ENCODE measurements around the gene SPANXN5. TPM values are rescaled to one million over a fixed set of nuclear protein-coding genes. Genes with fewer than 3 reads are reported as not detected.
"Not testable (repeated sequence)": the region's sequence is repeated elsewhere in the genome, so short reads cannot be mapped to it uniquely, and the experiment has no call there.

Gene SPANXN5
- total RNA-seq (not detected), polyA plus RNA-seq (ENCODE audit: insufficient read length in 2 of 2) (not detected)
- long read RNA-seq, donor 1: 0 reads
- long read RNA-seq, donor 2: 0 reads
- long read RNA-seq, donor 3: 0 reads
- long read RNA-seq, donor 4: 0 reads

- H3K9me3 ChIP-seq (ENCODE audit: control insufficient read depth, insufficient read depth, low read length); H3K27me3 ChIP-seq (ENCODE audit: control insufficient read depth, insufficient read depth, low read length); H3K4me1 ChIP-seq (ENCODE audit: control insufficient read depth, insufficient read depth, low read length); H3K27ac ChIP-seq (ENCODE audit: low read depth, low read length); H3K36me3 ChIP-seq (ENCODE audit: control insufficient read depth, insufficient read depth, low read length); H3K4me3 ChIP-seq (ENCODE audit: low read depth, low read length); DNase-seq (ENCODE audit: low read depth in 4 of 6, low spot score in 6 of 6): not testable (repeated sequence)
- WGBS (ENCODE audit: insufficient coverage): no CpG with 5 or more reads among the region's 2 CpGs
Measured at GRCh38 chrX:52797327-52797726, at the start of gene SPANXN5. Gene SPANXN5 (minus strand): TSS chrX:52797427. CDS start chrX:52797348, 79 bp downstream.

GRCh38 chrX:52843619-52844018 lies 46.4 kb upstream of the SPANXN5 start:
- not testable (repeated sequence) for H3K4me3 ChIP-seq (ENCODE audit: low read depth, low read length); DNase-seq (ENCODE audit: low read depth in 4 of 6, low spot score in 6 of 6); H3K27me3 ChIP-seq (ENCODE audit: control insufficient read depth, insufficient read depth, low read length); H3K9me3 ChIP-seq (ENCODE audit: control insufficient read depth, insufficient read depth, low read length); H3K4me1 ChIP-seq (ENCODE audit: control insufficient read depth, insufficient read depth, low read length); H3K36me3 ChIP-seq (ENCODE audit: control insufficient read depth, insufficient read depth, low read length); H3K27ac ChIP-seq (ENCODE audit: low read depth, low read length)
- no CpG with 5 or more reads among the region's 3 CpGs for WGBS (ENCODE audit: insufficient coverage)

- DNase-seq (ENCODE audit: low read depth in 4 of 6, low spot score in 6 of 6): no peak
- H3K27me3 ChIP-seq (ENCODE audit: control insufficient read depth, insufficient read depth, low read length): peaks cover 8% of the 10 kb centered on the region
- no CpG with 5 or more reads among the region's 2 CpGs for WGBS (ENCODE audit: insufficient coverage)
Measured at GRCh38 chrX:52839137-52839536, 41.9 kb upstream of the SPANXN5 start.

GRCh38 chrX:52830551-52830950 lies 33.3 kb upstream of the SPANXN5 start:
- no peaks in the 10 kb centered on the region for H3K9me3 ChIP-seq (ENCODE audit: control insufficient read depth, insufficient read depth, low read length)
- DNase-seq (ENCODE audit: low read depth in 4 of 6, low spot score in 6 of 6): no peak
- H3K27me3 ChIP-seq (ENCODE audit: control insufficient read depth, insufficient read depth, low read length): peaks cover 12% of the 10 kb centered on the region
- H3K4me1 ChIP-seq (ENCODE audit: control insufficient read depth, insufficient read depth, low read length): no peaks in the 10 kb centered on the region
- 47% methylated on average over 3 of the region's 3 CpGs for WGBS (ENCODE audit: insufficient coverage)
- H3K4me3 ChIP-seq (ENCODE audit: low read depth, low read length): no peak overlapping the region
- H3K27ac ChIP-seq (ENCODE audit: low read depth, low read length): no peak overlapping the region
- no peaks in the 10 kb centered on the region for H3K36me3 ChIP-seq (ENCODE audit: control insufficient read depth, insufficient read depth, low read length)

More at GRCh38 chrX:52839137-52839536, 41.9 kb upstream of the SPANXN5 start:
- Histone ChIP-seq H3K27ac (ENCODE audit: low read depth, low read length) (no peak overlapping the region), H3K36me3 (ENCODE audit: control insufficient read depth, insufficient read depth, low read length) (no peaks in the 10 kb centered on the region), H3K4me1 (ENCODE audit: control insufficient read depth, insufficient read depth, low read length) (no peaks in the 10 kb centered on the region), H3K4me3 (ENCODE audit: low read depth, low read length) (no peak overlapping the region), H3K9me3 (ENCODE audit: control insufficient read depth, insufficient read depth, low read length) (no peaks in the 10 kb centered on the region)

GRCh38 chrX:52824608-52825007 lies 27.4 kb upstream of the SPANXN5 start:
- Histone ChIP-seq H3K4me1 (ENCODE audit: control insufficient read depth, insufficient read depth, low read length) (no peaks in the 10 kb centered on the region), H3K27ac (ENCODE audit: low read depth, low read length) (no peak overlapping the region), H3K27me3 (ENCODE audit: control insufficient read depth, insufficient read depth, low read length) (peaks cover 6% of the 10 kb centered on the region), H3K4me3 (ENCODE audit: low read depth, low read length) (no peak overlapping the region), H3K9me3 (ENCODE audit: control insufficient read depth, insufficient read depth, low read length) (no peaks in the 10 kb centered on the region), H3K36me3 (ENCODE audit: control insufficient read depth, insufficient read depth, low read length) (no peaks in the 10 kb centered on the region)
- DNase-seq (ENCODE audit: low read depth in 4 of 6, low spot score in 6 of 6): no peak
- no CpG with 5 or more reads among the region's 2 CpGs for WGBS (ENCODE audit: insufficient coverage)

- Histone ChIP-seq H3K27ac (ENCODE audit: low read depth, low read length) (no peak overlapping the region), H3K36me3 (ENCODE audit: control insufficient read depth, insufficient read depth, low read length) (no peaks in the 10 kb centered on the region), H3K4me3 (ENCODE audit: low read depth, low read length) (no peak overlapping the region), H3K9me3 (ENCODE audit: control insufficient read depth, insufficient read depth, low read length) (no peaks in the 10 kb centered on the region), H3K27me3 (ENCODE audit: control insufficient read depth, insufficient read depth, low read length) (peaks cover 14% of the 10 kb centered on the region), H3K4me1 (ENCODE audit: control insufficient read depth, insufficient read depth, low read length) (no peaks in the 10 kb centered on the region)
- DNase-seq (ENCODE audit: low read depth in 4 of 6, low spot score in 6 of 6): no peak
- 77% methylated on average over 8 of the region's 11 CpGs for WGBS (ENCODE audit: insufficient coverage)
Measured at GRCh38 chrX:52821079-52821760, 24.0 kb upstream of the SPANXN5 start.

GRCh38 chrX:52819788-52820187 lies 22.6 kb upstream of the SPANXN5 start:
- no peak for DNase-seq (ENCODE audit: low read depth in 4 of 6, low spot score in 6 of 6)
- no peaks in the 10 kb centered on the region for H3K4me1 ChIP-seq (ENCODE audit: control insufficient read depth, insufficient read depth, low read length)
- H3K36me3 ChIP-seq (ENCODE audit: control insufficient read depth, insufficient read depth, low read length): no peaks in the 10 kb centered on the region
- no peak overlapping the region for H3K27ac ChIP-seq (ENCODE audit: low read depth, low read length)
- H3K27me3 ChIP-seq (ENCODE audit: control insufficient read depth, insufficient read depth, low read length): peaks cover 19% of the 10 kb centered on the region
- 77% methylated on average over 3 of the region's 4 CpGs for WGBS (ENCODE audit: insufficient coverage)
- no peaks in the 10 kb centered on the region for H3K9me3 ChIP-seq (ENCODE audit: control insufficient read depth, insufficient read depth, low read length)
- H3K4me3 ChIP-seq (ENCODE audit: low read depth, low read length): no peak overlapping the region

GRCh38 chrX:52811065-52811625 lies 13.9 kb upstream of the SPANXN5 start, which contains the start of gene XAGE5:
Gene XAGE5 (plus strand): TSS chrX:52811287. CDS start chrX:52812567, 1,280 bp downstream.
- DNase-seq (ENCODE audit: low read depth in 4 of 6, low spot score in 6 of 6): no peak
- no peaks in the 10 kb centered on the region for H3K9me3 ChIP-seq (ENCODE audit: control insufficient read depth, insufficient read depth, low read length)
- no peak within 1 kb of the TSS for H3K27ac ChIP-seq (ENCODE audit: low read depth, low read length)
- no peaks in the 10 kb centered on the region for H3K36me3 ChIP-seq (ENCODE audit: control insufficient read depth, insufficient read depth, low read length)
- H3K4me1 ChIP-seq (ENCODE audit: control insufficient read depth, insufficient read depth, low read length): no peaks in the 10 kb centered on the region
- H3K27me3 ChIP-seq (ENCODE audit: control insufficient read depth, insufficient read depth, low read length): peaks cover 26% of the 10 kb centered on the region
- 86% methylated on average over 9 of the region's 25 CpGs for WGBS (ENCODE audit: insufficient coverage)
- H3K4me3 ChIP-seq (ENCODE audit: low read depth, low read length): no peak within 1 kb of the TSS

- WGBS (ENCODE audit: insufficient coverage): 80% methylated on average over 1 of the region's 2 CpGs
- DNase-seq (ENCODE audit: low read depth in 4 of 6, low spot score in 6 of 6); H3K4me3 ChIP-seq (ENCODE audit: low read depth, low read length); H3K9me3 ChIP-seq (ENCODE audit: control insufficient read depth, insufficient read depth, low read length); H3K36me3 ChIP-seq (ENCODE audit: control insufficient read depth, insufficient read depth, low read length); H3K4me1 ChIP-seq (ENCODE audit: control insufficient read depth, insufficient read depth, low read length); H3K27ac ChIP-seq (ENCODE audit: low read depth, low read length): not testable (repeated sequence)
- peaks cover 13% of the 10 kb centered on the region for H3K27me3 ChIP-seq (ENCODE audit: control insufficient read depth, insufficient read depth, low read length)
Measured at GRCh38 chrX:52804876-52805275, 7.6 kb upstream of the SPANXN5 start.

- 85% methylated on average over 4 of the region's 11 CpGs for WGBS (ENCODE audit: insufficient coverage)
- not testable (repeated sequence) for H3K4me3 ChIP-seq (ENCODE audit: low read depth, low read length); H3K9me3 ChIP-seq (ENCODE audit: control insufficient read depth, insufficient read depth, low read length); H3K36me3 ChIP-seq (ENCODE audit: control insufficient read depth, insufficient read depth, low read length); DNase-seq (ENCODE audit: low read depth in 4 of 6, low spot score in 6 of 6); H3K27ac ChIP-seq (ENCODE audit: low read depth, low read length); H3K27me3 ChIP-seq (ENCODE audit: control insufficient read depth, insufficient read depth, low read length); H3K4me1 ChIP-seq (ENCODE audit: control insufficient read depth, insufficient read depth, low read length)
Measured at GRCh38 chrX:52773504-52773903, 23.7 kb downstream of the SPANXN5 start.

All from spinal cord (tissue), 10 donors.